ENCODE measurements around the gene PTPRD.

DNA sequence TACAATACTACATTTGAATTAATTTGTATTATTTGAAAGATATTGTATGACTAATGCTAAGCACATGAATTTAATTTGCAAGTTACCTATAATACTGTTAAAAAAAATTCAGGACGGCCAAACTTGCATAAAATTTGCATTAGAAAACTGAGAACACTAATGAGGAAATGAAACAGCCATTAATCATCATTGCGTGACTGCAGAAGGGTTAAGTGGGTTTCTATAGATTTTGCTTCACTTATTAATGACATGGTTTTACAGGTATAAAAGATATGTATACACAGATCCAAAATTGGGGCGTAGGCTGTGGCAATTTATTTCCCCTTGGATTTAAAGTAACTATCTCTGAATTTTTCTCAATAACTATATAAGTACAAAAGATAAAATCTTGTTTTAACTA is 882.6 kb downstream of the PTPRD start:
- TF ChIP-seq CTCF (conservative IDR thresholded peaks at IDR 0.05 in 1 of 2, IDR thresholded peaks at IDR 0.05 in 1 of 2; ENCODE audit: extremely low read depth in 1 of 2, insufficient read depth in 1 of 2, low read depth in 1 of 2, low read length in 2 of 2) (no peak), EZH2 (IDR thresholded peaks at IDR 0.05; ENCODE audit: borderline replicate concordance, low read length) (no peak)
